CD14-positive monocyte (primary cell): ENCODE data around the gene C5orf34. TPM values are rescaled to one million over a fixed set of nuclear protein-coding genes. Genes with fewer than 3 reads are reported as not detected.
"Not testable (repeated sequence)": the region's sequence is repeated elsewhere in the genome, so short reads cannot be mapped to it uniquely, and the experiment has no call there.

ENCODE experiments used
- DNase-seq, 3 donors: peaks; one replicate each; pipeline ENCODE4 v3.0.0-alpha.2; 2011 to 2022
- H2AFZ ChIP-seq: 2 replicates; pipeline ENCODE4 v1.6.0; 2012; ENCODE audit warnings: mild to moderate bottlenecking, low read depth, low read length, inconsistent platforms; ENCODE audit not compliant: insufficient read depth, poor library complexity, severe bottlenecking
- H3K27ac ChIP-seq, 2 donors: 1 replicate in 1 of 2; 2 replicates in 1 of 2; pipeline ENCODE4 v1.5.1; 2012 to 2013; ENCODE audit warnings: low read length in 2 of 2, control low read depth in 1 of 2, inconsistent platforms in 1 of 2, low read depth in 1 of 2, mild to moderate bottlenecking in 1 of 2
- H3K27me3 ChIP-seq, 2 donors: one replicate each; pipeline versions ENCODE4 v1.6.0 to v1.6.1; 2011 to 2013; ENCODE audit warnings: low read length in 2 of 2; ENCODE audit not compliant: control insufficient read depth in 2 of 2, insufficient read depth in 2 of 2
- H3K36me3 ChIP-seq, 2 donors: replicated peaks in 1 of 2; 1 replicate in 1 of 2; 2 replicates in 1 of 2; pipeline versions ENCODE4 v1.5.1 to v1.6.1; 2012 to 2013; ENCODE audit warnings: low read length in 2 of 2, control low read depth in 1 of 2, inconsistent platforms in 1 of 2, mild to moderate bottlenecking in 1 of 2; ENCODE audit not compliant: insufficient read depth in 2 of 2, control insufficient read depth in 1 of 2
- H3K4me1 ChIP-seq, 2 donors: 1 replicate in 1 of 2; 2 replicates in 1 of 2; pipeline versions ENCODE4 v1.5.1 to v1.6.1; 2012 to 2013; ENCODE audit warnings: low read length in 2 of 2, control low read depth in 1 of 2, inconsistent platforms in 1 of 2, mild to moderate bottlenecking in 1 of 2, moderate library complexity in 1 of 2; ENCODE audit not compliant: insufficient read depth in 2 of 2, control insufficient read depth in 1 of 2
- H3K4me2 ChIP-seq: replicated peaks from 2 replicates; pipeline ENCODE3; 2012; ENCODE audit warnings: low read length, moderate library complexity, mild to moderate bottlenecking; ENCODE audit not compliant: poor library complexity, severe bottlenecking; ENCODE audit errors: extremely low read depth
- H3K4me3 ChIP-seq, 3 experiments: fragments of 200-600 bp in 1 of 3; sonication (generic) in 1 of 3; replicated peaks in 1 of 3; 1 replicate in 2 of 3; 2 replicates in 1 of 3; pipeline ENCODE4 v1.5.1; 2011 to 2013; ENCODE audit warnings: low read length in 3 of 3, mild to moderate bottlenecking in 3 of 3, control low read depth in 2 of 3, low read depth in 2 of 3, inconsistent platforms in 1 of 3, moderate library complexity in 1 of 3
- H3K79me2 ChIP-seq: 2 replicates; pipeline ENCODE4 v1.6.0; 2012; ENCODE audit warnings: mild to moderate bottlenecking, control low read depth, inconsistent platforms, low read length, moderate library complexity; ENCODE audit not compliant: insufficient read depth
- H3K9ac ChIP-seq: 2 replicates; pipeline ENCODE4 v1.6.0; 2017; ENCODE audit warnings: low read length, mild to moderate bottlenecking; ENCODE audit not compliant: insufficient read depth, poor library complexity, severe bottlenecking
- H3K9me3 ChIP-seq, 2 donors: replicated peaks in 1 of 2; 1 replicate in 1 of 2; 2 replicates in 1 of 2; pipeline versions ENCODE4 v1.5.1 to v1.6.1; 2012 to 2013; ENCODE audit warnings: low read length in 2 of 2, control low read depth in 1 of 2; ENCODE audit not compliant: control insufficient read depth in 1 of 2, insufficient read depth in 1 of 2
- H4K20me1 ChIP-seq: 2 replicates; pipeline ENCODE4 v1.6.0; 2012; ENCODE audit warnings: mild to moderate bottlenecking, low read length, control low read depth, moderate library complexity; ENCODE audit not compliant: insufficient read depth
- H3K27ac Mint-ChIP-seq, 7 donors: one replicate each; pipeline ENCODE4 v1.8.0; 2020; ENCODE audit warnings: mild to moderate bottlenecking in 7 of 7, mixed read lengths in 7 of 7, moderate library complexity in 6 of 7, inconsistent platforms in 2 of 7
- H3K27me3 Mint-ChIP-seq, 3 donors: one replicate each; pipeline ENCODE4 v1.8.0; 2021 to 2022; ENCODE audit warnings: low read depth in 3 of 3, mild to moderate bottlenecking in 3 of 3, mixed read lengths in 3 of 3, moderate library complexity in 3 of 3, inconsistent platforms in 1 of 3
- H3K36me3 Mint-ChIP-seq, 2 donors: one replicate each; pipeline ENCODE4 v1.8.0; 2020; ENCODE audit warnings: mixed read lengths in 2 of 2, inconsistent platforms in 1 of 2, mild to moderate bottlenecking in 1 of 2
- H3K4me1 Mint-ChIP-seq: one replicate; pipeline ENCODE4 v1.8.0; 2020; ENCODE audit warnings: mild to moderate bottlenecking, mixed read lengths
- H3K4me3 Mint-ChIP-seq, 2 donors: one replicate each; pipeline ENCODE4 v1.8.0; 2020; ENCODE audit warnings: mild to moderate bottlenecking in 2 of 2, mixed read lengths in 2 of 2, moderate library complexity in 1 of 2
- H3K9me3 Mint-ChIP-seq, 7 donors: one replicate each; pipeline ENCODE4 v1.8.0; 2020 to 2022; ENCODE audit warnings: mixed read lengths in 7 of 7, mild to moderate bottlenecking in 6 of 7, moderate library complexity in 6 of 7, inconsistent platforms in 2 of 7
- WGBS: methylation state at CpG from one replicate; pipeline ENCODE4 v1.1.5; 2013; ENCODE audit warnings: missing lambda C conversion rate; ENCODE audit not compliant: insufficient coverage; 5-methylcytosine and 5-hydroxymethylcytosine counted together
- intact Hi-C, 2 donors: fragments of 100-400 bp; cut with micrococcal nuclease; formaldehyde crosslinking; loops; one replicate each; pipeline versions ENCODE4 v1.15.0 to v1.15.1; 2023
- polyA plus RNA-seq, 3 donors: library from polyadenylated mRNA; depleted of rRNA in 1 of 3; unstranded in 2 of 3; stranded (reverse) in 1 of 3; fragments of 300-500 nt in 2 of 3; fragments of >200 nt in 1 of 3; fragmentation: Illumina TruSeq in 2 of 3; gene quantifications; 1 replicate in 2 of 3; 2 replicates in 1 of 3; pipeline ENCODE4 v1.2.3, GENCODE V29; 2012 to 2021
- TF ChIP-seq, protein P1 (sequence below): fragments of 200-600 bp; IDR thresholded peaks from one replicate; pipeline ENCODE4 v1.8.0; 2022; ENCODE audit warnings: antibody characterized with exemption, mild to moderate bottlenecking

Gene C5orf34
- polyA plus RNA-seq, 3 donors: 0.17 to 0.59 (median 0.29) TPM

DNA sequence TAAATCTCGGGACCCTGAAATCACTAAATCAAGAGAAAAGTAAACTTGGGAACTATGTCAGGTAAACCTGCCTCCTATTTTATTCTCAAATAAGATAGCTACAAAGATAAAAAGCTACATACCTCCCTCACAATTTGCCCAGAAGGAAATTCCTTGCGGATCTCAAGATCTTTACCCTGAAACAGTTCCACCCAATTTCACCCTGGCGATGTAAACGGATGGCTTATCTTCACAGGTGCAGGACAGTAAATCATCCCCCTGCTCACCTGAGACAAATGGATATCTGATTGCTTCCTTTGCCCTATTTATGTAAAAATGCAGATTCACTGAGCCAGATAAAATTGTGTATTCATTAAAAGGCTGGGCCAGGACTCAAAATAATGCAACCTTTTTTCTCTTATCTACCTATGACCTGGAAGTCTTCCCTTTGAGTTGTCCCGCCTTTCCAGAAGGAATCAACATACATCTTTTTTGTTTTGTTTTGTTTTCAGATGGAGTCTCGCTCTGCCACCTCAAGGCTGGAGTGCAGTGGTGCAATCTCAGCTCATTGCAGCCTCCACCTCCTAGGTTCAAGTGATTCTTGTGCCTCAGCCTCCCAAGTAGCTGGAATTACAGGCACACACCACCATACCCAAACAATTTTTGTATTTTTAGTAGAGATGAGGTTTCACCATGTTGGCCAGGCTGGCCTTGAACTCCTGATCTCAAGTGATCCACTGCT lies 45.1 kb downstream of the C5orf34 start:
- TF ChIP-seq, protein P1, sequence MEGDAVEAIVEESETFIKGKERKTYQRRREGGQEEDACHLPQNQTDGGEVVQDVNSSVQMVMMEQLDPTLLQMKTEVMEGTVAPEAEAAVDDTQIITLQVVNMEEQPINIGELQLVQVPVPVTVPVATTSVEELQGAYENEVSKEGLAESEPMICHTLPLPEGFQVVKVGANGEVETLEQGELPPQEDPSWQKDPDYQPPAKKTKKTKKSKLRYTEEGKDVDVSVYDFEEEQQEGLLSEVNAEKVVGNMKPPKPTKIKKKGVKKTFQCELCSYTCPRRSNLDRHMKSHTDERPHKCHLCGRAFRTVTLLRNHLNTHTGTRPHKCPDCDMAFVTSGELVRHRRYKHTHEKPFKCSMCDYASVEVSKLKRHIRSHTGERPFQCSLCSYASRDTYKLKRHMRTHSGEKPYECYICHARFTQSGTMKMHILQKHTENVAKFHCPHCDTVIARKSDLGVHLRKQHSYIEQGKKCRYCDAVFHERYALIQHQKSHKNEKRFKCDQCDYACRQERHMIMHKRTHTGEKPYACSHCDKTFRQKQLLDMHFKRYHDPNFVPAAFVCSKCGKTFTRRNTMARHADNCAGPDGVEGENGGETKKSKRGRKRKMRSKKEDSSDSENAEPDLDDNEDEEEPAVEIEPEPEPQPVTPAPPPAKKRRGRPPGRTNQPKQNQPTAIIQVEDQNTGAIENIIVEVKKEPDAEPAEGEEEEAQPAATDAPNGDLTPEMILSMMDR: no peak
- H2AFZ ChIP-seq: no peak overlapping the region
- H3K4me1 ChIP-seq: no peaks in the 10 kb centered on the region
- Mint-ChIP-seq H3K4me3 (no peak overlapping the region), H3K9me3 (peaks cover 17 to 28% (median 24%) of the 10 kb centered on the region in 7 donors), H3K27ac (no peak overlapping the region), H3K27me3 (peaks cover 0 to 2% (median 0%) of the 10 kb centered on the region in 3 donors), H3K36me3 (peaks cover 36 to 65% of the 10 kb centered on the region in 2 donors), H3K4me1 (peaks cover 3% of the 10 kb centered on the region)
- no peak overlapping the region for H3K27ac ChIP-seq
- no CpG with 5 or more reads among the region's 6 CpGs for WGBS
- H3K36me3 ChIP-seq: peaks cover 3 to 21% of the 10 kb centered on the region in 2 donors
- intact Hi-C loops: no loop called here
- H3K4me2 ChIP-seq: no peak overlapping the region
- H3K9me3 ChIP-seq: peaks cover 8 to 12% of the 10 kb centered on the region in 2 donors
- H3K9ac ChIP-seq: no peak overlapping the region
- DNase-seq: no peak
- H3K79me2 ChIP-seq: no peaks in the 10 kb centered on the region
- H4K20me1 ChIP-seq: no peaks in the 10 kb centered on the region
- no peak overlapping the region for H3K4me3 ChIP-seq
- no peaks in the 10 kb centered on the region for H3K27me3 ChIP-seq

DNA sequence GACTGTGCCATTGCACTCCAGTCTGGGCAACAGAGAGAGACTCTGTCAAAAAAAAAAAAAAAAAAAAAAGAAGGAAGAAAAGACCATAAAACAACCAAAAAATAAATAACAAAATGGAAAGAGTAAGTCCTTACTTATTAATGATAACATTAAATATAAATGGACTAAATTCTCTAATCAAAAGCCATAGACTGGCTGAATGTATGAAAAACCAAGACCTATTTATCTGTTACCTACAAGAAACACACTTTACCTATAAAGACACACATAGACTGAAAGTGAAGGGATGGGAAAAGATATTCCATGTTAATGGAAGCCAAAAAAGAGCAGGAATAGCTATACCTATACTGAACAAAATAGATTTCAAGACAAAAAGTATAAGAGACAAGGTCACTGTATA lies 47.8 kb downstream of the C5orf34 start:
- no peaks in the 10 kb centered on the region for H3K4me1 Mint-ChIP-seq
- H3K79me2 ChIP-seq: no peaks in the 10 kb centered on the region
- intact Hi-C loops: no loop called here
- no peak overlapping the region for H3K4me3 Mint-ChIP-seq
- H3K4me3 ChIP-seq: no peak overlapping the region
- H3K36me3 ChIP-seq: peaks cover 3 to 18% of the 10 kb centered on the region in 2 donors
- H3K27me3 Mint-ChIP-seq: no peaks in the 10 kb centered on the region
- no peak overlapping the region for H3K27ac Mint-ChIP-seq
- no peak overlapping the region for H3K9ac ChIP-seq
- H3K4me1 ChIP-seq: no peaks in the 10 kb centered on the region
- H3K27ac ChIP-seq: no peak overlapping the region
- peaks cover 39 to 48% of the 10 kb centered on the region in 2 donors for H3K36me3 Mint-ChIP-seq
- H3K9me3 Mint-ChIP-seq: peaks cover 20 to 32% (median 26%) of the 10 kb centered on the region in 7 donors
- H4K20me1 ChIP-seq: no peaks in the 10 kb centered on the region
- H3K9me3 ChIP-seq: peaks cover 8 to 12% of the 10 kb centered on the region in 2 donors
- H3K4me2 ChIP-seq: no peak overlapping the region
- no peak overlapping the region for H2AFZ ChIP-seq
- TF ChIP-seq, protein P1: no peak
- DNase-seq: no peak
- H3K27me3 ChIP-seq: no peaks in the 10 kb centered on the region

DNA sequence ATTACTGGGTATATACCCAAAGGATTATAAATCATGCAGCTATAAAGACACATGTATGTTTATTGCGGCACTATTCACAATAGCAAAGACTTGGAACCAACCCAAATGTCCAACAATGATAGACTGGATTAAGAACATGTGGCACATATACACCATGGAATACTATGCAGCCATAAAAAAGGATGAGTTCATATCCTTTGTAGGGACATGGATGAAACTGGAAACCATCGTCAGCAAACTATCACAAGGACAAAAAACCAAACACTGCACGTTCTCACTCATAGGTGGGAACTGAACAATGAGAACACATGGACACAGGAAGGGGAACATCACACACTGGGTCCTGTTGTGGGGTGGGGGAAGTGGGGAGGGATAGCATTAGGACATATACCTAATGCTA lies 49.5 kb downstream of the C5orf34 start:
- peaks cover 33 to 50% of the 10 kb centered on the region in 2 donors for H3K36me3 Mint-ChIP-seq
- H3K36me3 ChIP-seq: peaks cover 3 to 24% of the 10 kb centered on the region in 2 donors
- intact Hi-C loops: not testable (repeated sequence)

More for the DNA sequence above, 49.5 kb downstream of the C5orf34 start:
- not testable (repeated sequence) for H3K4me2 ChIP-seq, H3K4me1 Mint-ChIP-seq, H3K4me3 Mint-ChIP-seq, H3K4me1 ChIP-seq, H2AFZ ChIP-seq, DNase-seq, H3K27ac ChIP-seq, H3K27ac Mint-ChIP-seq, H3K27me3 Mint-ChIP-seq, H3K4me3 ChIP-seq, H3K9ac ChIP-seq, H3K79me2 ChIP-seq, H4K20me1 ChIP-seq, H3K27me3 ChIP-seq
- H3K9me3 Mint-ChIP-seq: peaks cover 19 to 43% (median 30%) of the 10 kb centered on the region in 7 donors
- H3K9me3 ChIP-seq: peaks cover 12 to 23% of the 10 kb centered on the region in 2 donors
- no CpG with 5 or more reads among the region's 3 CpGs for WGBS
